WTC11 (cell line): ENCODE measurements around the gene MSANTD2.

ENCODE experiments used
- AFF4 ChIP-seq: sonication (generic); formaldehyde crosslinking; IDR thresholded peaks from 2 replicates; pipeline ENCODE4 v1.8.1; 2023; ENCODE audit warnings: mild to moderate bottlenecking, missing genetic modification reagents, borderline replicate concordance
- ATF2 ChIP-seq: sonication (generic); formaldehyde crosslinking; IDR thresholded peaks from 2 replicates; pipeline ENCODE4 v1.8.1; 2022; ENCODE audit warnings: low read depth, missing genetic modification reagents, borderline replicate concordance
- CREB1 ChIP-seq: sonication (generic); formaldehyde crosslinking; IDR thresholded peaks from 2 replicates; pipeline ENCODE4 v1.8.0; 2023; ENCODE audit warnings: mild to moderate bottlenecking, missing genetic modification reagents
- CTCF ChIP-seq: fragments of 200-600 bp; IDR thresholded peaks from 2 replicates; pipeline ENCODE4 v1.8.0; 2022; ENCODE audit warnings: antibody characterized with exemption
- ELF4 ChIP-seq: sonication (generic); formaldehyde crosslinking; IDR thresholded peaks from 2 replicates; pipeline ENCODE4 v1.8.1; 2022; ENCODE audit warnings: low read depth, mild to moderate bottlenecking, moderate library complexity, missing genetic modification reagents
- ETV6 ChIP-seq: sonication (generic); formaldehyde crosslinking; IDR thresholded peaks from 2 replicates; pipeline ENCODE4 v1.8.1; 2022; ENCODE audit warnings: mild to moderate bottlenecking, missing genetic modification reagents
- FOXP1 ChIP-seq: sonication (generic); formaldehyde crosslinking; IDR thresholded peaks from 2 replicates; pipeline ENCODE4 v1.8.0; 2022; ENCODE audit warnings: missing genetic modification reagents, mild to moderate bottlenecking, moderate library complexity, borderline replicate concordance
- IRF2 ChIP-seq: sonication (generic); formaldehyde crosslinking; IDR thresholded peaks from 2 replicates; pipeline ENCODE4 v1.8.0; 2022; ENCODE audit warnings: low read depth, missing genetic modification reagents, borderline replicate concordance
- NFATC4 ChIP-seq: fragments of 250-450 bp; sonication (Bioruptor Pico); IDR thresholded peaks from 2 replicates; pipeline ENCODE4 v1.9.0; 2021; ENCODE audit warnings: mild to moderate bottlenecking
- NR1H2 ChIP-seq: sonication (generic); formaldehyde crosslinking; IDR thresholded peaks from 2 replicates; pipeline ENCODE4 v1.9.0; 2021; ENCODE audit warnings: mild to moderate bottlenecking, moderate library complexity, missing genetic modification reagents
- USF1 ChIP-seq: sonication (generic); formaldehyde crosslinking; IDR thresholded peaks from 2 replicates; pipeline ENCODE4 v1.8.0; 2022; ENCODE audit warnings: mild to moderate bottlenecking, missing genetic modification reagents
- ZBTB21 ChIP-seq: sonication (generic); formaldehyde crosslinking; IDR thresholded peaks from 2 replicates; pipeline ENCODE4 v1.8.1; 2023; ENCODE audit warnings: mild to moderate bottlenecking, missing genetic modification reagents, borderline replicate concordance
- ZNF121 ChIP-seq: sonication (generic); formaldehyde crosslinking; IDR thresholded peaks from 2 replicates; pipeline ENCODE4 v1.8.0; 2023; ENCODE audit warnings: missing genetic modification reagents
- ZNF281 ChIP-seq: sonication (generic); formaldehyde crosslinking; IDR thresholded peaks from 2 replicates; pipeline ENCODE4 v1.8.0; 2023; ENCODE audit warnings: mild to moderate bottlenecking, missing genetic modification reagents

GRCh38 chr11:124748100-124748418 lies 52.1 kb downstream of the MSANTD2 start:
- TF ChIP-seq CTCF: no peak
- no peak for TF ChIP-seq ELF4 (CRISPR knock-in tag)
- TF ChIP-seq FOXP1: no peak
- no peak for TF ChIP-seq ETV6
- no peak for TF ChIP-seq CREB1 (CRISPR knock-in tag)
- no peak for TF ChIP-seq ATF2 (CRISPR knock-in tag)
- no peak for TF ChIP-seq USF1
- TF ChIP-seq NFATC4: no peak
- TF ChIP-seq ZBTB21 (CRISPR knock-in tag): no peak
- TF ChIP-seq ZNF121 (CRISPR knock-in tag): no peak
- TF ChIP-seq AFF4 (CRISPR knock-in tag): no peak
- TF ChIP-seq NR1H2: no peak
- TF ChIP-seq IRF2 (CRISPR knock-in tag): no peak
- no peak for TF ChIP-seq ZNF281
